ENCODE data around the gene SGF29. TPM values are rescaled to one million over a fixed set of nuclear protein-coding genes. Genes with fewer than 3 reads are reported as not detected.
A peak's percentile ranks its signal among the peaks of the same experiment; 100 is the strongest.
"Not testable (repeated sequence)": the region's sequence is repeated elsewhere in the genome, so short reads cannot be mapped to it uniquely, and the experiment has no call there.

SGF29 gene
- polyA plus RNA-seq, 1 donor = 17.5 TPM

GRCh38 chr16:28532940-28533647 lies 20.6 kb upstream of the SGF29 start:
- no peak for DNase-seq (ENCODE audit: low read depth)

DNA sequence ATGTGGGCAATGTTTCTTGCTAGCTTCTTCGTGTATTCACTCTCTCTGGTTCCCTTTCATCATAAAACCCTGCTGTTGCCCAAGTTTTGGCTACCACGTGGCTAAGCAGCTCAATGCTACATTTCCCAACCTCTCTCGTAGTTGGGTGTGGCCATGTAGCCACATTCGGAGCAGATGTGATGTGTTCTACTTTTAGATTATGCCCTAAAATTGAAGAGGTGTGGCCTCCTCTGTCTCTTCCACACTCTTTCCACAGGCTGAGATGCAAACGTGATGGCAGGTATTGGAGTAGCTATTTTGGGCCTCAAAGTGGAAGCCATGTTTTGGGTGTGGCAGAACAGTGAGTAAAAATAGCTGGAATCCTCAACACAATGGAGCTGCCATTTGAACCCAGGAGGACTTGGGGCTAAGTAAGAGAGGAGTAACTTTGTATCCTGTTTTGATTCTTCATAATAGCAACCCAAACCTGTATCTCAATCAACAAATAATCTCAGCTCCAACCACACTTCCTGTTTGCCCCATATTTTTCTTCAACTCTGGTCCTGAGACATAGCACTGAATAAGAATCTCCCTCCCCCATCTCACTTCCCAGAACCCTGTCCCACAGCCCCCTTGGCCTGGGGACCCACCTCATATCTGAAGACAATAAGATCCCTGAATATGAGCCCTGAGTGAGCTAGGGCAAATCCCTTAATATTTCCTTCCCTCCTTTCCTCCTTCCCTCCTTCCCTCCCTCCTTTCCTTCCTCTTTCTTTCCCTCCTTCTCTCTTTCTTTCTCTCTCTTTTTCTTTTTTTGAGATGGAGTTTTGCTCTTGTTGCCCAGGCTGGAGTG lies 19.0 kb upstream of the SGF29 start:
- no peak for DNase-seq (ENCODE audit: low read depth)

DNA sequence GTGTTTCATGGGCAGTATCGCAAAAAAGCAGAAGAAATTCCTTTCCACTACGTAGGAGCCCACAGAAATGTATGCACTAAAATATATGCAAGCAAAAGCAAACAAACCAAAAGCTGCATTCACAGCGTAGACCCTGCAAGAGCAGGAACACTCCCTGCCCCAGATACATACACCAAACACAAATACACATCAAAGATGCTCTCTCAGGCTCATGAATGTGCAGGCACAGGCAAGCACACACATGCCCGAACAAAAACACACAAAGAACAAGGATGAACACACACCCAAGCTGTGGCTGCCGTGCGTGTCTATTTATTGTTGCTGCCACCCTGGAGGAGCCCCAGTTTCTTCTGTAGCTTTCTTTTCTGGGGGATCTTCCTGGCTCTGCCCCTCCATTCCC lies 16.6 kb upstream of the SGF29 start:
- DNase-seq (ENCODE audit: low read depth) = no peak

DNA sequence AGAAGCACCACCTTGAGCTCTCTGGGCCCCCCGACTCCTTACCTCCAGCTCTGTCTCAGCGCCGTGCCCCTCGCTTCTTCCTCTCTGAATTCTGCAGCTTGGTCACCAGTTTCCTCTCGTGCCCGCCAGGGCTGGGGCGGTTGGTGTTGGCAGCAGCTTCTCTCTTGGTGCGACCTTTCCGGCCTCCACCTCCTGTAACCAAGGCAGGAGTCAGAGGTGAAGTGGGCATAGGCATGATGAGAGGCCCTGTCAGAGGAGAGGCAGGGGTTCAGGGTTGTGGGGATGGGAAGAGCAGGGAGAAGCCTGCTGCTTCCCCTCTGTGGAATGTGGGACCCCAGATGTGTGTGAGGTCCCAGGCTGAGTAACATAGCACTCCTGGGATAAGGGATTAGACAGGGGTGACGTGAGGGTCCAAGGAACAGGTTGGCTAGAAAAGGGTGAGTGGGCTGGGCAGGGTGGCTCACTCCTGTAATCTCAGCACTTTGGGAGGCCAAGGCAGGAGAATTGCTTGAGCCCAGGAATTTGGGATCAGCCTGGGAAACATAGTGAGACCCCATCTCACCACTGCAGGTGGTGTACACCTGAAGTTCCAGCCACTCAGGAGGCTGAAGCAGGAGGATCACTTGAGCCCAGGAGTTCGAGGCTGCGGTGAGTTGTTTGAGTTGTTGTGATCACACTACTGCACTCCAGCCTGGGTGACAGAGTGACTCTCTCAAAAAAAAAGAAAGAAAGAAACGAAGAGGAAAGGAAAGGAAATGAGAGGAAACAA lies 15.6 kb upstream of the SGF29 start:
- no peak for DNase-seq (ENCODE audit: low read depth)

DNA sequence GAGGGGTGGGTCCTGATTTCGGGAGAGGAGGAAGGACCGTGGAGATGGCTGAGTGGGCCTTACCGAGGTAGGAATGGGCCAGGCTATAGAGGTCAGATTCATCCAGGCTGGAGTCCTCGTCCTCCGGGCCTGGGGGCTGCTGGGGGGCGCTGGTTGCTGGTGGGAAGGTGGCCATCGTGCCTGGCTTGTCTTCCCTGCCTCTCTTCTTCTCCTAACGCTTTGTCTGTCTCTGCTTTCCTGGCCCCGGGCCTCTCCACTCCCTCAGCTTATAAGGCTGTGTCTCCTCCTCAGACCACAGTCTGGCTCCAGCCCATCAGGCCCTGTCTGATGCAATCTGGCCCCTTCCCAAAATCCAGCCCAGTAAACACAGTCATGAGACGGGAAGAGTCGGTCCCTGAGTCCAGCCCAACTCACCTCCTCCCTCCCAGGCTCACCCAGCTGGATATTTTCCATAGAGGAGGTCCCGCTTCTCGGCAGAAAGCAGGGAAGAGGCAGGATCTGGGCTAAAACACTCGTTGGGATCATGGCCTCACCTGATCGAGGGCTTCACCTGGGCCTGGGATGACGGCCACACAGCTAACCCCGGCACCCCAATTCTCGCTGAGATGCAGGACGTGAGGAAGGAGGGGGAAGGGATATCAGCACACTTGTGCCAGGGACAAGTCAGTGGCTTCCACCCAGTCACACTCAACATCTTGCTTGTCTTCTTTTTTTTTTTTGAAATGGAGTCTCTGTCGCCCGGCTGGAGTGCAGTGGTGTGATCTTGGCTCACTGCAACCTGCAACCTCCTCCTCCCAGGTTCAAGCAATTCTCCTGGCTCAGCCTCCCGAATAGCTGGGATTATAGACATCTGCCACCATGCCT lies 14.8 kb upstream of the SGF29 start, which contains the start of gene NUPR1:
TSS of gene NUPR1 (minus strand) at position 242 of the 864 bp plus-strand sequence. CDS start at position 175, 67 bp downstream.
- DNase-seq (ENCODE audit: low read depth) = peak; percentile 98

DNA sequence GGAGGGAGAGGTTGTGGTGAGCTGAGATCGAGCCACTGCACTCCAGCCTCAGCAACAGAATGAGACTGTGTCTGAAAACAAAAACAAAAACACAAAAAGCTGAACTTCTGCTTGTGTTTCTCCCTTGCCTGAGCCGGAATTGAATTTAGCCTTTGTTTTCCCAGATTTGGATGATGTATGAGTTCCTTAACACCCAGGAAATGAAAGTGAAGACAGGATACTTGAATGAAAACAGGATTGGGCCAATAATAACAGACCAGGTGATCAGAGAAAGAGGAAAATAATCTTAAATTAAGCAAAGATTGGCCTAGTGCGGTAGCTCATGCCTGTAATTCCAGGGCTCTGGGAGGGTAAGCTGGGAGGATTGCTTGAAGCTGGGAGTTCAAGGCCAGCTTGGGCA lies 13.4 kb upstream of the SGF29 start:
- DNase-seq (ENCODE audit: low read depth) = no peak

DNA sequence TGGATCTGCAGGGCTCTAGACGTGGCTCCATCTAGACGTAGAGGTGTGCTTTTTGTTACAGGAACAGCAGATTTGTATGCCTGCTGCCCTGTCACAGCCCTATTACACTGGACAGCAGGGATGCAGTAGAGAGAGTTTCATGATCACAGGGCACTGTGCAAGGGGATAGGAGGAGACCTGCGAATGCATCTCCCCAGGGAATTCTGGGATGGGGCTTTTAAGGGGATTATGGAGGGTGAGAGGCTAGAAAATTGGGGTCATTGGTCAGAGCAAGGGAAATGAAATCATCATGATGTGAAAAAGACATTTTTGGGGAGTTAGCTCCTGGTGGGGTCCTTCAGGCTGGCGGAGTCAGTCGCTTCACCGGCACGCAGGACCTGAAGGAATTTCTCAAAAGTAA lies 11.1 kb upstream of the SGF29 start:
- DNase-seq (ENCODE audit: low read depth) = no peak

GRCh38 chr16:28543072-28543471 lies 10.6 kb upstream of the SGF29 start:
- no peak for DNase-seq (ENCODE audit: low read depth)

- no peak for DNase-seq (ENCODE audit: low read depth)
These were observed 8.7 kb upstream of the SGF29 start for GRCh38 chr16:28544998-28545397.

DNA sequence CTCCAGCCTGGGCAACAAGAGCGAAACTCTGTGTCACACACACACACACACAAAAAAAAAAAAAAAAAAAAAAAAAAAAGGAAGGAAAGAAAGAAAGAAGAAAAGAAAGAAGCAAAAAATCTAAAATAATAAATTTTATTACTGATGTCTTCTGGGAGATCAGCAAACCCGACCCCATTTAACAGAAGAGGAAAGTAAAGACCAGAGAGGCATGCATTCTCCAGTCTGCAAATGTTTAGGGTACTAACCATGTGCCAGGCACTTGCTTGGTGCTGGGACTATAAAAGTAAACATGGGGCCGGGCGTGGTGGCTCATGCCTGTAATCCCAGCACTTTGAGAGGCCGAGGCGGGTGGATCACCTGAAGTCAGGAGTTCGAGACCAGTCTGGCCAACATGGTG lies 7.8 kb upstream of the SGF29 start:
- DNase-seq (ENCODE audit: low read depth) = not testable (repeated sequence)

GRCh38 chr16:28546626-28547025 lies 7.1 kb upstream of the SGF29 start:
- no peak for DNase-seq (ENCODE audit: low read depth)

GRCh38 chr16:28548306-28548802 lies 5.4 kb upstream of the SGF29 start:
- no peak for DNase-seq (ENCODE audit: low read depth)

DNA sequence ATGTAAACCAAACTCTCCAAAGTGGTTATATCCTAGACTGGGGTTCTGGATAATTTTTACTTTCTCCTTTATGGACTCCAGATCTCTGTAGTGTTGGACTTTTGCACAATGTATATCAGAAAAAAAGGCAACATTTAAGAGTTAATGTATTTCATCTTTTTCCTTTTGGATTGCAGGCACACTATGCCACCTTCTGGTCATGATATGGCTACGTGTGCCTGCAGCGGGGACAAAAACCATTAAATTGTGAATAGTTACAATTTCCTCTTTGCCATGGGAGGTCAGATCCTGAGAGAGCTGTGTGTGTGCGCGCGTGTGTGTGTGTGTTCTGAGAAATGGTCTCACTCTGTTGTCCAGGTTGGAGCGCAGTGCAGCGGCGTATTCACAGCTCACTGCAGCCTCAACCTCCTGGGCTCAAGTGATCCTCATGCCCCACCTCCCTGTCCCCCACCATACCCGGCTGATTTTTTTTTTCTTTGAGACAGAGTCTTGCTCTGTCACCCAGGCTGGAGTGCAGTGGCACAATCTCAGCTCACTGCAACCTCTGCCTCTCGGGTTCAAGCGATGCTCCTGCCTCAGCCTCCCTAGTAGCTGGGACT lies 4.3 kb upstream of the SGF29 start:
- DNase-seq (ENCODE audit: low read depth) = no peak

GRCh38 chr16:28554634-28555423 lies 1.1 kb downstream of the SGF29 start:
- no peak for DNase-seq (ENCODE audit: low read depth)

DNA sequence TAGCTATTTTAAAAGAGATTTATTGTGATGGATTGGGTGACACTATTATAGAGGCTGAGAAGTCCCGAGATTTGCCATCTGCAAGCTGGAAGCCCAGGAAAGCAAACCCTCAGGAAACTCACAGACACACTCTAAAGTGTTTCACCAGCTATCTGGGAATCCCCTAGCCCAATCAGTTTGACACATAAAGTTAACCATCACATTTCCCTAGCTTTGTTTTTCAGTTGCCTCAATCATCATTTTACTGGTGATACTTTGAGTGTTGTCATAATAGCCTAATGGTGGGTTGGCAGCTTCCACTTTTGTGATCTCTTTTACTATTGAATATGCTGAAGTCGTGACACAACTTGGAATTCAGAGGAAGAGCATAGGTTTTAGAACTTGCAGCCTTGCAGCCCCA lies 1.8 kb downstream of the SGF29 start:
- DNase-seq (ENCODE audit: low read depth) = no peak

DNA sequence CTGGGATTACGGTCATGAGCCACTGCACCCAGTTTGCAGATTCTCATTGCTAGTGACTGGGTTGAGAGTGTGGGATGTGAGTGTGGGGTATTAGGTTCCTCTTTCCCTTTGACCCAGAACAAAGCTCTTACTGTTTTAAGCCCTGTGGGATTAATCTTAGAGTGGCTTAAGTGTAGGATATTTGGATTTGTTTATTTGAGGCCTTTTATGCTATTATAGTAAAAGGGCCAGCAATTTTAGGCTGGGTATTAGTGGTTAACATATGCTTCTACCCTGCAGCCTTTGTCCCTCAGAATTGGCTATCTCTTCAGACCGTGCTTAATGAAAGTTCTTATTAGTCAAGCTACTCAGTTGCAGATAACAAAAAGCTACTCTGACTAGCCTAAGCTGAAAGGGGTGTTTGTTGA lies 3.2 kb downstream of the SGF29 start:
- DNase-seq (ENCODE audit: low read depth) = no peak

GRCh38 chr16:28558456-28558855 lies 4.7 kb downstream of the SGF29 start:
- no peak for DNase-seq (ENCODE audit: low read depth)

DNA sequence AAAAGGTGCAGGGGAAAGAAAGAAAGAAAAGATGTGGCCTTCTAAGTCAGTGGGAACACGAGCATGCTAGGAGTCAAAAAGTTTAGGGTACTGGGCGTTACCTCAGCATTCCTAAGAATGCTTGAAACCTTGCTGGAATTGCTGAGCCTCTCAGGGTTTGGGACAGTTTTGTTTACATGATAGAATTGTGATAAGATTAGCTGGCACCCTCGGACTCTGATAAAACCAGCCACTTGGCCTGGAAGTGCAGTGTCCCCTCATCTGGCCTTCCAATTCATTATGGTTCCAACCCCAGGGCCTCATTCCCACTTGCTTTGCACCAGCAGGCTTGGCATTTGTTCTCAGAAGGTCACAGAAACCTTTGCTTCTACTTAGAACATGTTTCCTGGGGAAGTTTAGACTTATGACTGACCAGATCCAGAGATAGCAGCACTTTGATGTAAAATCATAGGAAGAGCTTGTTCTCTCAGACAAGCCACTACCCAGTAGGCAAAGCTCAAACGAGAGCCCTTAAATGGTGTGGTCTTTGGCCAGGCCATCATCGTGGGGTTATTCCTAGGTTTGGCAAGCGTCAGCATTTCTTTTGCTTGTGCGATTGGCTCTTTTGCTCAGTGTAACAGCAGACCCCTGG lies 8.0 kb downstream of the SGF29 start:
- no peak for DNase-seq (ENCODE audit: low read depth)

DNA sequence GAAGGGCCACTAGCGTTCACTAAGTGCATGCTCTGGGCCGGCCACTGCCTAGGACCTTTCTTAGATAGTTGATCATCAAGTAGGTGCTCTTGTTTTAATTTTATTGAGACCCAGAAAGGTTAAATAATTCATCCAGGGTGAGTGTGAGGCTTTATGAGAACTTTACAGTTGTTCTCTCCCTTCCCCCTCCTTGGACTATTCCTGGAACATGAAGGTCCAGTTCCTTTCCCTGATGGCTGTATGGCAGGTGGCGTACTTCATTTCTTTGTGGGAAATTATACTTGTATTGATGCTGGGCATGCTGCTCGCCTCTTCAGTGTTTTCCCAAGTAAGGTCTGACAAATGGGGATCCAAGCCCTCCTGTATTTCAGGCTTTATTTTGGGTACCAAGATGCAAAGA lies 8.5 kb downstream of the SGF29 start:
- no peak for DNase-seq (ENCODE audit: low read depth)
